Hematopoietic multipotent progenitor cell treated with erythropoietin and hydrocortisone succinate and interleukin-3 and kit ligand, for 6 days (in vitro differentiated cells): Measurements from ENCODE around the gene ROPN1B.
"Not testable (repeated sequence)": the region's sequence is repeated elsewhere in the genome, so short reads cannot be mapped to it uniquely, and the experiment has no call there.

Source experiments
- DNase-seq: peaks from one replicate; pipeline ENCODE4 v3.0.0-alpha.2; 2015

The ROPN1B gene

GRCh38 chr3:125968701-125969592 lies at the start of gene ROPN1B:
Gene ROPN1B (plus strand): TSS chr3:125969178. CDS start chr3:125972055, 2,877 bp downstream.
- DNase-seq = not testable (repeated sequence)

GRCh38 chr3:125920191-125920590 lies 48.8 kb upstream of the ROPN1B start:
- not testable (repeated sequence) for DNase-seq

- DNase-seq = not testable (repeated sequence)
These were observed 48.2 kb upstream of the ROPN1B start for GRCh38 chr3:125920751-125921279.

GRCh38 chr3:125921712-125922111 lies 47.3 kb upstream of the ROPN1B start:
- DNase-seq = peak; percentile 64

GRCh38 chr3:125923324-125924115 lies 45.5 kb upstream of the ROPN1B start:
- not testable (repeated sequence) for DNase-seq

GRCh38 chr3:125924276-125924675 lies 44.7 kb upstream of the ROPN1B start:
- not testable (repeated sequence) for DNase-seq

GRCh38 chr3:125925727-125926126 lies 43.3 kb upstream of the ROPN1B start:
- not testable (repeated sequence) for DNase-seq

GRCh38 chr3:125928771-125929545 lies 40.0 kb upstream of the ROPN1B start:
- DNase-seq = peak; percentile 39

- not testable (repeated sequence) for DNase-seq
These were observed 39.2 kb upstream of the ROPN1B start for GRCh38 chr3:125929765-125930164.

GRCh38 chr3:125931355-125931880 lies 37.6 kb upstream of the ROPN1B start:
- DNase-seq = not testable (repeated sequence)

- DNase-seq = not testable (repeated sequence)
These were observed 35.4 kb upstream of the ROPN1B start for GRCh38 chr3:125933397-125934173.

- DNase-seq = peak; percentile 15
These were observed 33.6 kb upstream of the ROPN1B start for GRCh38 chr3:125935252-125935874.

- DNase-seq = peak; percentile 10
These were observed 32.7 kb upstream of the ROPN1B start for GRCh38 chr3:125936210-125936815.

GRCh38 chr3:125936891-125937290 lies 32.1 kb upstream of the ROPN1B start:
- not testable (repeated sequence) for DNase-seq

GRCh38 chr3:125947806-125948205 lies 21.2 kb upstream of the ROPN1B start:
- not testable (repeated sequence) for DNase-seq

- not testable (repeated sequence) for DNase-seq
These were observed 20.1 kb upstream of the ROPN1B start for GRCh38 chr3:125948901-125949300.

GRCh38 chr3:125951176-125951575 lies 17.8 kb upstream of the ROPN1B start:
- DNase-seq = not testable (repeated sequence)

GRCh38 chr3:125957020-125957419 lies 12.0 kb upstream of the ROPN1B start:
- DNase-seq = not testable (repeated sequence)

GRCh38 chr3:125957674-125958510 lies 11.1 kb upstream of the ROPN1B start:
- peak; percentile 10 for DNase-seq
